Neural progenitor cell (in vitro differentiated cells): ENCODE data around the gene SRBD1.

ENCODE experiments used
- CTCF ChIP-seq: fragments of 200-600 bp; sonication (generic); IDR thresholded peaks from 2 replicates; pipeline ENCODE4 v1.5.1; 2017; ENCODE audit warnings: antibody characterized with exemption, mild to moderate bottlenecking
- EZH2 ChIP-seq: fragments of 200-600 bp; sonication (generic); IDR thresholded peaks from 2 replicates; pipeline ENCODE4 v1.6.1; 2017; ENCODE audit warnings: antibody characterized with exemption, mild to moderate bottlenecking, moderate library complexity
- EZH2phosphoT487 ChIP-seq: fragments of 200-600 bp; sonication (generic); IDR thresholded peaks from 2 replicates; pipeline ENCODE4 v1.6.1; 2017; ENCODE audit warnings: antibody characterized with exemption

GRCh38 chr2:45505138-45505537 is 105.9 kb downstream of the SRBD1 start:
- no peak for TF ChIP-seq CTCF
- TF ChIP-seq EZH2phosphoT487, result peak; percentile 43
- no peak for TF ChIP-seq EZH2
